ENCODE data around the gene FYCO1. TPM values are rescaled to one million over a fixed set of nuclear protein-coding genes. Genes with fewer than 3 reads are reported as not detected.

FYCO1 gene
- total RNA-seq, 6 donors from 2014 or later: 37.5 to 84.9 (median 45.3) TPM

- 89 to 97% methylated on average over 3 of the region's 3 CpGs for WGBS, 2 donors
- DNase-seq: no peak
Measured at GRCh38 chr3:45969116-45969515, 26.5 kb downstream of the FYCO1 start.

GRCh38 chr3:45968706-45969105, 26.9 kb downstream of the FYCO1 start:
- Histone ChIP-seq H3K4me1 (peaks cover 6 to 27% (median 19%) of the 10 kb centered on the region in 4 donors), H3K36me3 (peaks cover 29 to 94% (median 57%) of the 10 kb centered on the region in 4 donors), H3K27ac (no peak overlapping the region), H3K27me3 (no peaks in the 10 kb centered on the region), H3K9me3 (no peaks in the 10 kb centered on the region), H3K4me3 (no peak overlapping the region)
- 77 to 87% methylated on average over 2 of the region's 2 CpGs for WGBS, 2 donors
- no peak for ATAC-seq (ENCODE audit: low FRiP score in 2 of 2)
- no peak for DNase-seq
- TF ChIP-seq EP300 (IDR thresholded peaks at IDR 0.05) (no peak), POLR2AphosphoS5 (IDR thresholded peaks at IDR 0.05) (no peak), POLR2A (IDR thresholded peaks at IDR 0.05) (no peak), CTCF (IDR thresholded peaks at IDR 0.05) (no peak)

More at GRCh38 chr3:45969116-45969515, 26.5 kb downstream of the FYCO1 start:
- H3K4me1 ChIP-seq: peaks cover 6 to 28% (median 19%) of the 10 kb centered on the region in 4 donors
- TF ChIP-seq EP300 (IDR thresholded peaks at IDR 0.05): no peak
- TF ChIP-seq POLR2A (IDR thresholded peaks at IDR 0.05): no peak
- no peak for TF ChIP-seq POLR2AphosphoS5 (IDR thresholded peaks at IDR 0.05)
- no peak for ATAC-seq (ENCODE audit: low FRiP score in 2 of 2)
- H3K27ac ChIP-seq: no peak overlapping the region
- peaks cover 27 to 94% (median 53%) of the 10 kb centered on the region in 4 donors for H3K36me3 ChIP-seq
- H3K4me3 ChIP-seq: no peak overlapping the region
- H3K9me3 ChIP-seq: no peaks in the 10 kb centered on the region
- H3K27me3 ChIP-seq: no peaks in the 10 kb centered on the region

- ATAC-seq (ENCODE audit: low FRiP score in 2 of 2) (no peak), DNase-seq (peak in 1 of 2 donors; percentile 62)
- Histone ChIP-seq H3K4me3 (no peak overlapping the region), H3K27me3 (no peaks in the 10 kb centered on the region), H3K36me3 (peaks cover 29 to 94% (median 63%) of the 10 kb centered on the region in 4 donors), H3K9me3 (no peaks in the 10 kb centered on the region), H3K4me1 (peaks cover 6 to 21% (median 16%) of the 10 kb centered on the region in 4 donors), H3K27ac (no peak overlapping the region)
- TF ChIP-seq CTCF (IDR thresholded peaks at IDR 0.05) (no peak), POLR2A (IDR thresholded peaks at IDR 0.05) (no peak), POLR2AphosphoS5 (IDR thresholded peaks at IDR 0.05) (no peak), EP300 (IDR thresholded peaks at IDR 0.05) (no peak)
- WGBS, 2 donors: 75 to 95% methylated on average over 8 to 9 of the region's 9 CpGs
Measured at GRCh38 chr3:45968149-45968548, 27.5 kb downstream of the FYCO1 start.

- Histone ChIP-seq H3K27ac (no peak overlapping the region), H3K36me3 (peaks cover 29 to 94% (median 67%) of the 10 kb centered on the region in 4 donors), H3K4me3 (no peak overlapping the region), H3K9me3 (no peaks in the 10 kb centered on the region), H3K4me1 (peaks cover 2 to 17% (median 11%) of the 10 kb centered on the region in 4 donors), H3K27me3 (no peaks in the 10 kb centered on the region)
- DNase-seq (peak in 1 of 2 donors; percentile 45), ATAC-seq (ENCODE audit: low FRiP score in 2 of 2) (no peak)
- 71 to 90% methylated on average over 8 of the region's 8 CpGs for whole genome bisulfite sequencing, 2 donors
- no peak for TF ChIP-seq EP300 (IDR thresholded peaks at IDR 0.05)
Measured at GRCh38 chr3:45967724-45968123, 27.9 kb downstream of the FYCO1 start.

GRCh38 chr3:45966950-45967640, 28.5 kb downstream of the FYCO1 start:
- Histone ChIP-seq H3K36me3 (peaks cover 29 to 96% (median 73%) of the 10 kb centered on the region in 4 donors), H3K27me3 (no peaks in the 10 kb centered on the region), H3K9me3 (no peaks in the 10 kb centered on the region), H3K27ac (no peak overlapping the region), H3K4me3 (no peak overlapping the region), H3K4me1 (peaks cover 0 to 11% (median 5%) of the 10 kb centered on the region in 4 donors)
- 86 to 87% methylated on average over 7 to 15 of the region's 16 CpGs for WGBS, 2 donors
- TF ChIP-seq CTCF (IDR thresholded peaks at IDR 0.05) (no peak), EP300 (IDR thresholded peaks at IDR 0.05) (no peak), POLR2A (IDR thresholded peaks at IDR 0.05) (no peak), POLR2AphosphoS5 (IDR thresholded peaks at IDR 0.05) (no peak)
- ATAC-seq (ENCODE audit: low FRiP score in 2 of 2) (no peak), DNase-seq (peak in 1 of 2 donors; percentile 49)
